Measurements from ENCODE around the gene NDST3.

The NDST3 gene

DNA sequence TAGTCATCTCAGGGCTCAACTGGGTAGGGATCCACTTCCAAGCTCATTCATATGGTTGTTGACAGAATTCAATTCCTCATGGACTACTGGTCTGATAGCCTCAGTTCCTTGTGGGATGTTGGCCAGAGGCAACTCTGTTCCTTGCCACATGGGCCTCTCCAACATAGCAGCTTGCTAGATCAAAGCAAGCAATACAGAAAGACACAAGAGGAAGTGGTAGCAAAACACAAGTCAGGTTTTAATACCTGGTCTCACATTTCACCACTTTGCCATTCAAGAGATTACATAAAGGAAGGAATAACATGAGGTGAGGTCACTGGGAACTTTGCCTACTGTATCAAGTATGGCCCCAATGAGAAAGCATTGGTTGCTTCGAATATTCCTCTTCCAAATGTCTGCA is 239.4 kb downstream of the NDST3 start:
- TF ChIP-seq, protein P1, sequence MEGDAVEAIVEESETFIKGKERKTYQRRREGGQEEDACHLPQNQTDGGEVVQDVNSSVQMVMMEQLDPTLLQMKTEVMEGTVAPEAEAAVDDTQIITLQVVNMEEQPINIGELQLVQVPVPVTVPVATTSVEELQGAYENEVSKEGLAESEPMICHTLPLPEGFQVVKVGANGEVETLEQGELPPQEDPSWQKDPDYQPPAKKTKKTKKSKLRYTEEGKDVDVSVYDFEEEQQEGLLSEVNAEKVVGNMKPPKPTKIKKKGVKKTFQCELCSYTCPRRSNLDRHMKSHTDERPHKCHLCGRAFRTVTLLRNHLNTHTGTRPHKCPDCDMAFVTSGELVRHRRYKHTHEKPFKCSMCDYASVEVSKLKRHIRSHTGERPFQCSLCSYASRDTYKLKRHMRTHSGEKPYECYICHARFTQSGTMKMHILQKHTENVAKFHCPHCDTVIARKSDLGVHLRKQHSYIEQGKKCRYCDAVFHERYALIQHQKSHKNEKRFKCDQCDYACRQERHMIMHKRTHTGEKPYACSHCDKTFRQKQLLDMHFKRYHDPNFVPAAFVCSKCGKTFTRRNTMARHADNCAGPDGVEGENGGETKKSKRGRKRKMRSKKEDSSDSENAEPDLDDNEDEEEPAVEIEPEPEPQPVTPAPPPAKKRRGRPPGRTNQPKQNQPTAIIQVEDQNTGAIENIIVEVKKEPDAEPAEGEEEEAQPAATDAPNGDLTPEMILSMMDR (IDR thresholded peaks at IDR 0.05; ENCODE audit: extremely low read depth, insufficient read depth, missing control alignments) = no peak
- in situ Hi-C loops (cut with MboI; ENCODE audit: low pct_unique_long_range_greater_than_20kb, low sequenced_read_pairs, unreplicated experiment) = no loop called here
- no peak for DNase-seq (ENCODE audit: low spot score)

- DNase-seq (ENCODE audit: low spot score) = no peak
- TF ChIP-seq, protein P1 (IDR thresholded peaks at IDR 0.05; ENCODE audit: extremely low read depth, insufficient read depth, missing control alignments) = no peak
- in situ Hi-C loops (cut with MboI; ENCODE audit: low pct_unique_long_range_greater_than_20kb, low sequenced_read_pairs, unreplicated experiment) = no loop called here
These were observed 242.3 kb downstream of the NDST3 start for GRCh38 chr4:118276580-118276979.

DNA sequence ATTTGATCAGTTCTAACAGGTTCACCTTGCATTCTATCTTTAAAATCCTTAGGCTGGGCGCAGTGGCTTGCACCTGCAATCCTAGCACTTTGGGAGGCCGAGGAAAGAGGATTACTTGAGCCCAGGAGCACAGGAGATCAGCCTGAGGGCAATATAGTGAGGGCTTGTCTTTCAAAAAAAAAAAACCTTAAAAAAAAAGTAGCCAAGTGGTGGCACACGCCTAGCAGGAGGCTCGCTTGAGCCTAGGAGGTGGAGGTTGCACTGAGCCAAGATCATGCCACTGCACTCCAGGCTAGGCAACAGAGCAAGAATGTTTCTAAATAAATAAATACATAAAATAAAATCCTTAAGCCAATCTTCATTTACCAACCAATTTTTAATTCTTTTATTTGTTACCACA is 243.0 kb downstream of the NDST3 start:
- TF ChIP-seq, protein P1 (IDR thresholded peaks at IDR 0.05; ENCODE audit: extremely low read depth, insufficient read depth, missing control alignments) = no peak
- no peak for DNase-seq (ENCODE audit: low spot score)
- in situ Hi-C loops (cut with MboI; ENCODE audit: low pct_unique_long_range_greater_than_20kb, low sequenced_read_pairs, unreplicated experiment) = no loop called here

DNA sequence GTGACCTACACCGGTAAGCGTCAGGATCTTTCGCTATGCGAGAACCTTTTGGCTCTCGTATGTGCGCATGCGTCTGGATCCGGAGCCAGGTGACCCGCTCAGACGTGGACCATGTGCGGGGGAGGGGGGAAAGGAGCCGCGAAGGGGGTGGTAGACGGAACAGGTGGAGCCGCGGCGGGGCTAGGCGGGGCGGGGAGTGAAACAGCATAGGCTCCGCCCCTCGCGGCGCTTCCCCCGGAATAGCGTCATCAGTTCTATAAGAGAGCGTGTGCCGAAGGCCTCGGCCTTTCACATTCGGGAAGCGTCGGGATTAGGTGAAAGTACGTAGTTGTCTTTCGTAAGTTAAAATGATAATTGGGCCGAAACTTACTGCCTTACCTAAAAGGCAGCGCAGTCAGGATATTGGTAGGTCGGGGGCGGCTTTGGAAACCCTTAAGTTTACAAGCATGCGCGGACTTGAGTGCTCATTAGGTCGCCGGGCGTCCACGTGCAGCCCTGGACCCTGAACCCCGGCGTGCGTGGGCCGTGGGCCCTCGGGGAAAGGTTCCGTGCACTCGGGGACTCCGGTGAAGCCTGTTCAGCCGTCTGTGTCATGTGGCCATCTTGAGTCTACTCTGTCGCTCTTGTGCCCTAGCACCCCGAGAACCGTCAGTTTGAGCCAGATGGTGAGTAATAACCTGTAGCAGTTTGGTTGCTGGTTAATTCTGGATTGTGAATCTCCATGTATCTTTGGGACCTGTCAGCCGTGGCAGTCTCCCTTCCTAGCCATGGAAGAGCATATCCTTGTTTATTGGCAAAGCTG is 244.4 kb downstream of the NDST3 start:
- TF ChIP-seq, protein P1 (IDR thresholded peaks at IDR 0.05; ENCODE audit: extremely low read depth, insufficient read depth, missing control alignments) = no peak
- in situ Hi-C loops (cut with MboI; ENCODE audit: low pct_unique_long_range_greater_than_20kb, low sequenced_read_pairs, unreplicated experiment) = no loop called here
- peak; percentile 93 for DNase-seq (ENCODE audit: low spot score)

GRCh38 chr4:118279328-118279727 is 245.0 kb downstream of the NDST3 start:
- TF ChIP-seq, protein P1 (IDR thresholded peaks at IDR 0.05; ENCODE audit: extremely low read depth, insufficient read depth, missing control alignments) = no peak
- in situ Hi-C loops (cut with MboI; ENCODE audit: low pct_unique_long_range_greater_than_20kb, low sequenced_read_pairs, unreplicated experiment) = no loop called here
- DNase-seq (ENCODE audit: low spot score) = no peak

GRCh38 chr4:118279920-118280432 is 245.7 kb downstream of the NDST3 start:
- DNase-seq (ENCODE audit: low spot score) = no peak
- TF ChIP-seq, protein P1 (IDR thresholded peaks at IDR 0.05; ENCODE audit: extremely low read depth, insufficient read depth, missing control alignments) = no peak

More at GRCh38 chr4:118279920-118280432, 245.7 kb downstream of the NDST3 start:
- in situ Hi-C loops (cut with MboI; ENCODE audit: low pct_unique_long_range_greater_than_20kb, low sequenced_read_pairs, unreplicated experiment) = no loop called here
